Osteocyte (in vitro differentiated cells): Measurements from ENCODE around the gene PRKCH. TPM values are rescaled to one million over a fixed set of nuclear protein-coding genes. Genes with fewer than 3 reads are reported as not detected.
A peak's percentile ranks its signal among the peaks of the same experiment; 100 is the strongest.

Source experiments
- DNase-seq: peaks from one replicate; pipeline ENCODE4 v3.0.0; 2021; ENCODE audit warnings: mixed read lengths; ENCODE audit not compliant: unreplicated experiment; ENCODE audit errors: extremely low spot score
- H3K27ac Mint-ChIP-seq: one replicate; pipeline ENCODE4 v1.8.0; 2021; ENCODE audit warnings: mild to moderate bottlenecking, mixed read lengths; ENCODE audit not compliant: unreplicated experiment
- H3K27me3 Mint-ChIP-seq: one replicate; pipeline ENCODE4 v1.8.0; 2021; ENCODE audit warnings: mixed read lengths; ENCODE audit not compliant: unreplicated experiment
- H3K36me3 Mint-ChIP-seq: one replicate; pipeline ENCODE4 v1.8.0; 2021; ENCODE audit warnings: mixed read lengths; ENCODE audit not compliant: unreplicated experiment
- H3K4me1 Mint-ChIP-seq: one replicate; pipeline ENCODE4 v1.8.0; 2021; ENCODE audit warnings: mixed read lengths; ENCODE audit not compliant: unreplicated experiment
- H3K4me3 Mint-ChIP-seq: one replicate; pipeline ENCODE4 v1.8.0; 2021; ENCODE audit warnings: mild to moderate bottlenecking, moderate library complexity, mixed read lengths; ENCODE audit not compliant: unreplicated experiment
- H3K9me3 Mint-ChIP-seq: one replicate; pipeline ENCODE4 v1.8.0; 2021; ENCODE audit warnings: mixed read lengths; ENCODE audit not compliant: unreplicated experiment
- CTCF ChIP-seq: fragments of 200-600 bp; sonication (generic); IDR thresholded peaks from 2 replicates; pipeline ENCODE4 v1.5.0; 2021; ENCODE audit warnings: antibody characterized with exemption, mild to moderate bottlenecking, moderate library complexity
- total RNA-seq: library from RNA; stranded (reverse); gene quantifications from 2 replicates; pipeline ENCODE4 v1.2.1, GENCODE V29; 2021

PRKCH gene
- total RNA-seq, 1 donor from 2014 or later: 10.6 TPM

- no peak for TF ChIP-seq CTCF
- no peaks in the 10 kb centered on the region for H3K9me3 Mint-ChIP-seq
- H3K4me3 Mint-ChIP-seq: no peak overlapping the region
- H3K27me3 Mint-ChIP-seq: peaks cover 21% of the 10 kb centered on the region
- H3K36me3 Mint-ChIP-seq: no peaks in the 10 kb centered on the region
- no peak for DNase-seq
- no peaks in the 10 kb centered on the region for H3K4me1 Mint-ChIP-seq
- H3K27ac Mint-ChIP-seq: no peak overlapping the region
These were observed 25.2 kb upstream of the PRKCH start for GRCh38 chr14:61296151-61296550.

GRCh38 chr14:61296719-61297502, 24.5 kb upstream of the PRKCH start:
- Mint-ChIP-seq H3K36me3 (no peaks in the 10 kb centered on the region), H3K27me3 (peaks cover 22% of the 10 kb centered on the region), H3K9me3 (no peaks in the 10 kb centered on the region), H3K27ac (no peak overlapping the region), H3K4me1 (no peaks in the 10 kb centered on the region), H3K4me3 (no peak overlapping the region)
- TF ChIP-seq CTCF: peak; percentile 77
- DNase-seq: no peak

- Mint-ChIP-seq H3K36me3 (no peaks in the 10 kb centered on the region), H3K9me3 (no peaks in the 10 kb centered on the region), H3K27me3 (peaks cover 22% of the 10 kb centered on the region), H3K4me1 (no peaks in the 10 kb centered on the region), H3K4me3 (no peak overlapping the region), H3K27ac (no peak overlapping the region)
- DNase-seq: no peak
- TF ChIP-seq CTCF: no peak
These were observed 23.8 kb upstream of the PRKCH start for GRCh38 chr14:61297581-61297980.

- no peak for DNase-seq
- no peaks in the 10 kb centered on the region for H3K4me1 Mint-ChIP-seq
- no peak for TF ChIP-seq CTCF
- H3K9me3 Mint-ChIP-seq: no peaks in the 10 kb centered on the region
- peaks cover 22% of the 10 kb centered on the region for H3K27me3 Mint-ChIP-seq
- no peak overlapping the region for H3K4me3 Mint-ChIP-seq
- H3K27ac Mint-ChIP-seq: no peak overlapping the region
- H3K36me3 Mint-ChIP-seq: no peaks in the 10 kb centered on the region
These were observed 22.6 kb upstream of the PRKCH start for GRCh38 chr14:61298824-61299223.

GRCh38 chr14:61300209-61300608, 21.2 kb upstream of the PRKCH start:
- H3K27me3 Mint-ChIP-seq: peaks cover 22% of the 10 kb centered on the region

More at GRCh38 chr14:61300209-61300608, 21.2 kb upstream of the PRKCH start:
- no peak for DNase-seq
- no peaks in the 10 kb centered on the region for H3K4me1 Mint-ChIP-seq
- H3K9me3 Mint-ChIP-seq: no peaks in the 10 kb centered on the region
- TF ChIP-seq CTCF: no peak
- H3K27ac Mint-ChIP-seq: no peak overlapping the region
- H3K36me3 Mint-ChIP-seq: no peaks in the 10 kb centered on the region
- H3K4me3 Mint-ChIP-seq: no peak overlapping the region
